Suprapubic skin (tissue), 4 donors: ENCODE results near the gene RNF223.

Experiments
- CTCF ChIP-seq, 2 donors: fragments of 200-600 bp in 1 of 2; fragments of 450-650 bp in 1 of 2; sonication (generic) in 1 of 2; IDR thresholded peaks; one replicate each; pipeline ENCODE4 v1.5.1; 2016 to 2019; ENCODE audit warnings: antibody characterized with exemption in 2 of 2, mild to moderate bottlenecking in 1 of 2, moderate library complexity in 1 of 2
- EP300 ChIP-seq: sonication (generic); formaldehyde crosslinking; IDR thresholded peaks from one replicate; pipeline ENCODE4 v1.6.1; 2017; ENCODE audit warnings: antibody characterized with exemption
- POLR2A ChIP-seq, 2 donors: fragments of 450-650 bp; IDR thresholded peaks; one replicate each; pipeline ENCODE4 v1.6.1; 2017; ENCODE audit warnings: antibody characterized with exemption in 2 of 2, mild to moderate bottlenecking in 2 of 2, moderate library complexity in 2 of 2
- POLR2AphosphoS5 ChIP-seq, 3 donors: sonication (generic); formaldehyde crosslinking; IDR thresholded peaks; one replicate each; pipeline ENCODE4 v1.6.1; 2017; ENCODE audit warnings: antibody characterized with exemption in 3 of 3

- no peak for TF ChIP-seq POLR2A (IDR thresholded peaks at IDR 0.05)
- no peak for TF ChIP-seq CTCF (IDR thresholded peaks at IDR 0.05)
- TF ChIP-seq POLR2AphosphoS5 (IDR thresholded peaks at IDR 0.05), result no peak
- no peak for TF ChIP-seq EP300
Measured at GRCh38 chr1:1080122-1080757, 6.1 kb upstream of the RNF223 start.
